Upper lobe of right lung (tissue), 1 donor: ENCODE results near the gene C19orf25. TPM values are rescaled to one million over a fixed set of nuclear protein-coding genes. Genes with fewer than 3 reads are reported as not detected.
"Not testable (repeated sequence)": the region's sequence is repeated elsewhere in the genome, so short reads cannot be mapped to it uniquely, and the experiment has no call there.

ENCODE experiments used
- ATAC-seq: fragments of 200-7000 bp; cut with Tn5 transposase; one replicate; pipeline ENCODE4 v1.9.1; 2020; ENCODE audit warnings: mild to moderate bottlenecking, moderate library complexity
- DNase-seq: peaks from one replicate; pipeline ENCODE4 v3.0.0-alpha.2; 2020
- H3K27ac ChIP-seq: fragments of 200-600 bp; one replicate; pipeline ENCODE4 v1.8.0; 2022
- H3K27me3 ChIP-seq: fragments of 200-600 bp; one replicate; pipeline ENCODE4 v1.8.0; 2022; ENCODE audit warnings: mild to moderate bottlenecking
- H3K36me3 ChIP-seq: fragments of 200-600 bp; one replicate; pipeline ENCODE4 v1.8.0; 2022
- H3K4me1 ChIP-seq: fragments of 200-600 bp; one replicate; pipeline ENCODE4 v1.8.0; 2022
- H3K4me3 ChIP-seq: fragments of 200-600 bp; one replicate; pipeline ENCODE4 v1.8.0; 2022; ENCODE audit warnings: mild to moderate bottlenecking
- H3K9me3 ChIP-seq: fragments of 200-600 bp; one replicate; pipeline ENCODE4 v1.8.0; 2022
- intact Hi-C: fragments of 100-400 bp; cut with DNase I; formaldehyde crosslinking; loops from one replicate; pipeline ENCODE4 v1.11.0; 2022
- total RNA-seq: library from RNA; stranded (reverse); fragmentation: NEBNext Ultra II Directional; extraction: Animal tissue kit (Norgen Biotek cat#: 25700); gene quantifications from one replicate; pipeline ENCODE4 v1.2.1, GENCODE V29; 2021
- TF ChIP-seq, protein P1 (sequence below): fragments of 200-600 bp; IDR thresholded peaks from one replicate; pipeline ENCODE4 v1.8.0; 2022; ENCODE audit warnings: antibody characterized with exemption
- donor health status: DM: no; HTN: yes; CAD: no; lungs with severe emphysema.

The C19orf25 gene
- total RNA-seq, 1 donor from 2014 or later, result 26.3 TPM

- Histone ChIP-seq H3K27me3 (peaks cover 37% of the 10 kb centered on the region), H3K27ac (no peak overlapping the region), H3K36me3 (no peaks in the 10 kb centered on the region), H3K4me3 (no peak overlapping the region), H3K9me3 (no peaks in the 10 kb centered on the region), H3K4me1 (no peaks in the 10 kb centered on the region)
- TF ChIP-seq, protein P1, sequence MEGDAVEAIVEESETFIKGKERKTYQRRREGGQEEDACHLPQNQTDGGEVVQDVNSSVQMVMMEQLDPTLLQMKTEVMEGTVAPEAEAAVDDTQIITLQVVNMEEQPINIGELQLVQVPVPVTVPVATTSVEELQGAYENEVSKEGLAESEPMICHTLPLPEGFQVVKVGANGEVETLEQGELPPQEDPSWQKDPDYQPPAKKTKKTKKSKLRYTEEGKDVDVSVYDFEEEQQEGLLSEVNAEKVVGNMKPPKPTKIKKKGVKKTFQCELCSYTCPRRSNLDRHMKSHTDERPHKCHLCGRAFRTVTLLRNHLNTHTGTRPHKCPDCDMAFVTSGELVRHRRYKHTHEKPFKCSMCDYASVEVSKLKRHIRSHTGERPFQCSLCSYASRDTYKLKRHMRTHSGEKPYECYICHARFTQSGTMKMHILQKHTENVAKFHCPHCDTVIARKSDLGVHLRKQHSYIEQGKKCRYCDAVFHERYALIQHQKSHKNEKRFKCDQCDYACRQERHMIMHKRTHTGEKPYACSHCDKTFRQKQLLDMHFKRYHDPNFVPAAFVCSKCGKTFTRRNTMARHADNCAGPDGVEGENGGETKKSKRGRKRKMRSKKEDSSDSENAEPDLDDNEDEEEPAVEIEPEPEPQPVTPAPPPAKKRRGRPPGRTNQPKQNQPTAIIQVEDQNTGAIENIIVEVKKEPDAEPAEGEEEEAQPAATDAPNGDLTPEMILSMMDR, result no peak
- no peak for DNase-seq
- intact Hi-C loops, result no loop called here
- ATAC-seq, result no peak
Measured at GRCh38 chr19:1521636-1522035, 42.6 kb upstream of the C19orf25 start.

- no peaks in the 10 kb centered on the region for H3K36me3 ChIP-seq
- peaks cover 34% of the 10 kb centered on the region for H3K27me3 ChIP-seq
- no peak overlapping the region for H3K4me3 ChIP-seq
- intact Hi-C loops, result no loop called here
- no peak for DNase-seq
- no peak overlapping the region for H3K27ac ChIP-seq
- H3K9me3 ChIP-seq, result no peaks in the 10 kb centered on the region
- TF ChIP-seq, protein P1, result no peak
- no peak for ATAC-seq
- H3K4me1 ChIP-seq, result no peaks in the 10 kb centered on the region
Measured at GRCh38 chr19:1520203-1520780, 41.3 kb upstream of the C19orf25 start.

GRCh38 chr19:1519802-1520201, 40.8 kb upstream of the C19orf25 start:
- H3K36me3 ChIP-seq, H3K27ac ChIP-seq, DNase-seq, H3K4me1 ChIP-seq, intact Hi-C loops, H3K4me3 ChIP-seq, ATAC-seq, H3K9me3 ChIP-seq: not testable (repeated sequence)
- H3K27me3 ChIP-seq, result peaks cover 34% of the 10 kb centered on the region

DNA sequence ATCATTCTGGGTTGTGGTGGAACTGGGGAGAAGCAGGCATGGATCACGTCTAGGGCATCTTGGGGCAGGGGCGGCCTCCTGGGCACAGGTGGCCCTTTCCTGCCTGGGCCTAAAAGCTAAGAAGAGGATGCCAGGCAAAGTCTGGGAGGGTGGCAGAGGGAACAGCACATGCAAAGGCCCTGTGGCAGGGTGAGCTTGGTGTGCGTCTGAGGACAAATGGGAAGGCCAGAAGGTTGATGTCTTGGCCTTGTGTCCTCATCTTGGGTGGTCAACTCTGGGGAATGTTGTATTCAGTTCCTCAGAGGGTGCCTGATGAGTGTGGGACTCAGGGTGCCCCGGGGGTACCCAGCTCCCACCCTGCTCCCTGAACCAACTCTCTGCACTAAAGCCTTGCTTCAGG, 39.5 kb upstream of the C19orf25 start:
- H3K36me3 ChIP-seq, result no peaks in the 10 kb centered on the region
- no peaks in the 10 kb centered on the region for H3K9me3 ChIP-seq
- H3K27ac ChIP-seq, result no peak overlapping the region
- TF ChIP-seq, protein P1, result no peak
- H3K4me3 ChIP-seq, result no peak overlapping the region
- H3K27me3 ChIP-seq, result peaks cover 39% of the 10 kb centered on the region
- intact Hi-C loops, result no loop called here
- peaks cover 3% of the 10 kb centered on the region for H3K4me1 ChIP-seq
- no peak for DNase-seq
- ATAC-seq, result no peak

- Histone ChIP-seq H3K36me3 (no peaks in the 10 kb centered on the region), H3K27me3 (peaks cover 46% of the 10 kb centered on the region), H3K9me3 (no peaks in the 10 kb centered on the region), H3K4me3 (no peak overlapping the region), H3K27ac (no peak overlapping the region), H3K4me1 (peaks cover 7% of the 10 kb centered on the region)
- intact Hi-C loops, result no loop called here
- no peak for DNase-seq
- ATAC-seq, result no peak
- TF ChIP-seq, protein P1, result no peak
Measured at GRCh38 chr19:1516395-1516753, 37.4 kb upstream of the C19orf25 start.

GRCh38 chr19:1514986-1515721, 36.1 kb upstream of the C19orf25 start:
- Histone ChIP-seq H3K36me3 (no peaks in the 10 kb centered on the region), H3K9me3 (no peaks in the 10 kb centered on the region), H3K4me1 (peaks cover 7% of the 10 kb centered on the region), H3K4me3 (no peak overlapping the region), H3K27ac (no peak overlapping the region), H3K27me3 (peaks cover 56% of the 10 kb centered on the region)
- no peak for DNase-seq
- intact Hi-C loops, result no loop called here
- no peak for ATAC-seq
- TF ChIP-seq, protein P1, result no peak
